Sigmoid colon (tissue), 7 donors: ENCODE results near the gene ZBTB22. TPM values are rescaled to one million over a fixed set of nuclear protein-coding genes. Genes with fewer than 3 reads are reported as not detected.

ENCODE experiments used
- DNase-seq: peaks from one replicate; pipeline ENCODE4 v3.0.0-alpha.2; 2019
- H3K27ac ChIP-seq, 4 donors: fragments of 200-600 bp; sonication (generic); one replicate each; pipeline ENCODE4 v1.5.1; 2016 to 2019; ENCODE audit warnings: mild to moderate bottlenecking in 1 of 4
- H3K27me3 ChIP-seq, 3 donors: fragments of 200-600 bp; sonication (generic); one replicate each; pipeline ENCODE4 v1.5.1; 2019; ENCODE audit warnings: mild to moderate bottlenecking in 1 of 3
- H3K36me3 ChIP-seq, 4 donors: fragments of 200-600 bp; sonication (generic); one replicate each; pipeline ENCODE4 v1.5.1; 2016 to 2019
- H3K4me1 ChIP-seq, 4 donors: fragments of 200-600 bp; sonication (generic); one replicate each; pipeline ENCODE4 v1.5.1; 2017 to 2019
- H3K4me3 ChIP-seq, 4 donors: fragments of 200-600 bp; sonication (generic); one replicate each; pipeline ENCODE4 v1.5.1; 2017 to 2019; ENCODE audit warnings: mild to moderate bottlenecking in 2 of 4, moderate library complexity in 1 of 4
- H3K9me3 ChIP-seq, 4 donors: fragments of 200-600 bp in 3 of 4; sonication (generic) in 3 of 4; one replicate each; pipeline versions ENCODE4 v1.5.1 to v1.6.1; 2013 to 2019
- CTCF ChIP-seq, 4 experiments: fragments of 450-650 bp in 3 of 4; fragments of 200-600 bp in 1 of 4; IDR thresholded peaks; one replicate each; pipeline ENCODE4 v1.5.1; 2016 to 2019; ENCODE audit warnings: antibody characterized with exemption in 4 of 4, mild to moderate bottlenecking in 3 of 4, moderate library complexity in 2 of 4
- EP300 ChIP-seq, 4 donors: sonication (generic); formaldehyde crosslinking; IDR thresholded peaks; one replicate each; pipeline ENCODE4 v1.6.1; 2017; ENCODE audit warnings: antibody characterized with exemption in 4 of 4
- POLR2A ChIP-seq, 2 donors: fragments of 450-650 bp; IDR thresholded peaks; one replicate each; pipeline ENCODE4 v1.6.1; 2016; ENCODE audit warnings: antibody characterized with exemption in 2 of 2, mild to moderate bottlenecking in 2 of 2, moderate library complexity in 2 of 2
- POLR2AphosphoS5 ChIP-seq, 4 donors: sonication (generic); formaldehyde crosslinking; IDR thresholded peaks; one replicate each; pipeline ENCODE4 v1.6.1; 2017; ENCODE audit warnings: antibody characterized with exemption in 4 of 4
- WGBS, 2 donors: extraction: QIAGEN DNeasy Blood & Tissue Kit; methylation state at CpG; one replicate each; pipeline ENCODE4 v1.1.7; 2013; 5-methylcytosine and 5-hydroxymethylcytosine counted together
- intact Hi-C: fragments of 100-400 bp; cut with DNase I; formaldehyde crosslinking; loops from one replicate; pipeline ENCODE4 v1.15.1; 2023
- polyA plus RNA-seq, 3 donors: library from polyadenylated mRNA; stranded (reverse); fragments of 200-250 nt; gene quantifications; one replicate each; pipeline ENCODE4 v1.2.3, GENCODE V29; 2013
- total RNA-seq, 4 donors: library from RNA; depleted of rRNA; stranded (reverse); fragments of >200 nt; gene quantifications; one replicate each; pipeline ENCODE4 v1.1.0, GENCODE V29; 2016
- donor health status: healthy with polysubstance abuse.
- donor health status: Bipolar disorder and iron deficiency.
- donor health status: healthy.

The ZBTB22 gene
- total and polyA plus RNA-seq, 7 donors: 9.4 to 19.2 (median 13.2) TPM

- H3K4me1 ChIP-seq: peaks cover 0 to 9% (median 4%) of the 10 kb centered on the region in 4 donors
- TF ChIP-seq POLR2A (IDR thresholded peaks at IDR 0.05) (no peak), EP300 (IDR thresholded peaks at IDR 0.05) (no peak), POLR2AphosphoS5 (IDR thresholded peaks at IDR 0.05) (no peak), CTCF (IDR thresholded peaks at IDR 0.05) (no peak)
- no peaks in the 10 kb centered on the region for H3K27me3 ChIP-seq
- no peak overlapping the region for H3K27ac ChIP-seq
- intact Hi-C loops: no loop called here
- H3K36me3 ChIP-seq: peaks cover 0 to 64% (median 25%) of the 10 kb centered on the region in 4 donors
- WGBS, 2 donors: 89 to 91% methylated on average over 4 of the region's 4 CpGs
- no peak overlapping the region for H3K4me3 ChIP-seq
- no peaks in the 10 kb centered on the region for H3K9me3 ChIP-seq
- DNase-seq: no peak
These were observed 11.2 kb downstream of the ZBTB22 start for GRCh38 chr6:33306356-33306755.

- intact Hi-C loops: no loop called here
- peaks cover 0 to 55% (median 24%) of the 10 kb centered on the region in 4 donors for H3K36me3 ChIP-seq
- H3K4me1 ChIP-seq: peaks cover 0 to 16% (median 10%) of the 10 kb centered on the region in 4 donors
- no peak overlapping the region for H3K27ac ChIP-seq
- no peak for DNase-seq
- H3K4me3 ChIP-seq: no peak overlapping the region
- TF ChIP-seq POLR2A (IDR thresholded peaks at IDR 0.05): no peak
- no peak for TF ChIP-seq CTCF (IDR thresholded peaks at IDR 0.05)
- TF ChIP-seq POLR2AphosphoS5 (IDR thresholded peaks at IDR 0.05): no peak
- no peak for TF ChIP-seq EP300 (IDR thresholded peaks at IDR 0.05)
- H3K9me3 ChIP-seq: no peaks in the 10 kb centered on the region
- no peaks in the 10 kb centered on the region for H3K27me3 ChIP-seq
- WGBS, 2 donors: 85 to 89% methylated on average over 8 of the region's 8 CpGs
These were observed 12.5 kb downstream of the ZBTB22 start for GRCh38 chr6:33305052-33305451.

- Histone ChIP-seq H3K36me3 (peaks cover 0 to 51% (median 23%) of the 10 kb centered on the region in 4 donors), H3K4me1 (peaks cover 0 to 19% (median 13%) of the 10 kb centered on the region in 4 donors), H3K9me3 (no peaks in the 10 kb centered on the region), H3K4me3 (no peak overlapping the region), H3K27ac (no peak overlapping the region), H3K27me3 (no peaks in the 10 kb centered on the region)
- intact Hi-C loops: no loop called here
- TF ChIP-seq POLR2AphosphoS5 (IDR thresholded peaks at IDR 0.05): no peak
- TF ChIP-seq POLR2A (IDR thresholded peaks at IDR 0.05): no peak
- no peak for TF ChIP-seq CTCF (IDR thresholded peaks at IDR 0.05)
- TF ChIP-seq EP300 (IDR thresholded peaks at IDR 0.05): no peak
- 93 to 94% methylated on average over 16 of the region's 16 CpGs for WGBS, 2 donors
- DNase-seq: no peak
These were observed 13.3 kb downstream of the ZBTB22 start for GRCh38 chr6:33304216-33304615.

- TF ChIP-seq CTCF (IDR thresholded peaks at IDR 0.05) (no peak), POLR2AphosphoS5 (IDR thresholded peaks at IDR 0.05) (no peak), POLR2A (IDR thresholded peaks at IDR 0.05) (no peak), EP300 (IDR thresholded peaks at IDR 0.05) (no peak)
- no peak for DNase-seq
- Histone ChIP-seq H3K36me3 (peaks cover 0 to 46% (median 23%) of the 10 kb centered on the region in 4 donors), H3K27me3 (no peaks in the 10 kb centered on the region), H3K27ac (no peak overlapping the region), H3K9me3 (no peaks in the 10 kb centered on the region), H3K4me1 (peaks cover 0 to 35% (median 23%) of the 10 kb centered on the region in 4 donors), H3K4me3 (no peak overlapping the region)
- 92 to 94% methylated on average over 3 of the region's 3 CpGs for WGBS, 2 donors
- intact Hi-C loops: no loop called here
These were observed 15.7 kb downstream of the ZBTB22 start for GRCh38 chr6:33301877-33302276.
